ENCODE results near the gene SAMD1.

The SAMD1 gene

GRCh38 chr19:14080887-14081796 lies 9.4 kb downstream of the SAMD1 start:
- H4K91ac ChIP-seq (ENCODE audit: low read depth, low read length): peak overlapping the region; percentile 94
- H3K18ac ChIP-seq (ENCODE audit: low read length): peak overlapping the region; percentile 89
- H4K8ac ChIP-seq (ENCODE audit: low read depth, low read length): peak overlapping the region; percentile 88
- no peaks in the 10 kb centered on the region for H3K27me3 ChIP-seq (ENCODE audit: insufficient read depth, low read length)
- H3K23ac ChIP-seq (ENCODE audit: low read length): no peak overlapping the region
- H2BK120ac ChIP-seq (ENCODE audit: insufficient read depth, low read length, poor library complexity): peak overlapping the region; percentile 81
- H3K4me3 ChIP-seq (ENCODE audit: low read depth, low read length): peak overlapping the region; percentile 86
- peak overlapping the region; percentile 85 for H3K14ac ChIP-seq (ENCODE audit: low read length)
- H3K4me1 ChIP-seq (ENCODE audit: control insufficient read depth in 1 of 2, insufficient read depth in 2 of 2, low read length in 2 of 2): peaks cover 4 to 8% of the 10 kb centered on the region in 2 experiments
- peak overlapping the region; percentile 67 for H2BK5ac ChIP-seq (ENCODE audit: low read depth, low read length, poor library complexity)
- H3K9ac ChIP-seq (ENCODE audit: low read length): peak overlapping the region; percentile 88
- H3K4me2 ChIP-seq (ENCODE audit: low read length): peak overlapping the region; percentile 97
- peak overlapping the region; percentile 72 for H3K4ac ChIP-seq (ENCODE audit: low read depth, low read length)
- no peaks in the 10 kb centered on the region for H3K9me3 ChIP-seq (ENCODE audit: insufficient read depth, low read depth, low read length)
- peak overlapping the region; percentile 87 for H2AK5ac ChIP-seq (ENCODE audit: low read length)
- WGBS (ENCODE audit: extremely low coverage, insufficient coverage, insufficient read length): no CpG with 5 or more reads among the region's 50 CpGs
- H2BK12ac ChIP-seq (ENCODE audit: low read length): no peak overlapping the region
- peak overlapping the region; percentile 88 for H2AFZ ChIP-seq (ENCODE audit: insufficient read depth, low read length, poor library complexity)
- peaks cover 10% of the 10 kb centered on the region for H3K79me1 ChIP-seq (ENCODE audit: low read length)
- peak overlapping the region; percentile 94 for H4K12ac ChIP-seq (ENCODE audit: low read depth, low read length)
- DNase-seq: peak; percentile 96 to 100
- H3K27ac ChIP-seq (ENCODE audit: low read depth, low read length): peak overlapping the region; percentile 78
- H3K79me2 ChIP-seq (ENCODE audit: control insufficient read depth, insufficient read depth, low read length, poor library complexity): peaks cover 6% of the 10 kb centered on the region
- H3K36me3 ChIP-seq (ENCODE audit: control insufficient read depth in 1 of 2, insufficient read depth in 2 of 2, low read length in 2 of 2): peaks cover 0 to 2% of the 10 kb centered on the region in 2 experiments

DNA sequence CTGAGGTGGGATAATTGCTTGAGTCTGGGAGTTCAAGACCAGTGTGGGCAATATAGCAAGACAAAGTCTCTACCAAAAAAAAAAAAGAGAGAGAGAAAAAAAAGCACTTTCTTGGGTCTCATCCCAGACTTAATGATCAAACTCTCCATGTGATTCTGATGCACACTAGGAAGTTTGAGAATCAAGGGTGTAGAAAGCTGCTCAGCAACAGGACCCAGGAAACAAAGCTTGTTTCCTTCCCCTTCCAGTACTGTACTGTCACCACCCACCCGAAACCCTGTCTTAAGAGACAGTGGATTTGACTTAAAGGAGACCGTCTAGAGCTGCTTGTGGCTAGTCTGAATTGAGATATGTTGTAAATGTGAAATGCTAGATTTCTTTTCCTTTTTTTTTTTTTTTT lies 12.1 kb downstream of the SAMD1 start:
- Histone ChIP-seq H2BK12ac (ENCODE audit: low read length) (no peak overlapping the region), H3K4me2 (ENCODE audit: low read length) (no peak overlapping the region), H3K27me3 (ENCODE audit: insufficient read depth, low read length) (peaks cover 5% of the 10 kb centered on the region), H3K23ac (ENCODE audit: low read length) (no peak overlapping the region), H3K79me2 (ENCODE audit: control insufficient read depth, insufficient read depth, low read length, poor library complexity) (peaks cover 7% of the 10 kb centered on the region), H3K79me1 (ENCODE audit: low read length) (peaks cover 15% of the 10 kb centered on the region), H3K4me1 (ENCODE audit: control insufficient read depth in 1 of 2, insufficient read depth in 2 of 2, low read length in 2 of 2) (peaks cover 10 to 15% of the 10 kb centered on the region in 2 experiments), H3K27ac (ENCODE audit: low read depth, low read length) (no peak overlapping the region), H3K14ac (ENCODE audit: low read length) (no peak overlapping the region), H2BK5ac (ENCODE audit: low read depth, low read length, poor library complexity) (no peak overlapping the region), H3K36me3 (ENCODE audit: control insufficient read depth in 1 of 2, insufficient read depth in 2 of 2, low read length in 2 of 2) (peaks cover 0 to 2% of the 10 kb centered on the region in 2 experiments), H3K9me3 (ENCODE audit: insufficient read depth, low read depth, low read length) (no peaks in the 10 kb centered on the region), H2AFZ (ENCODE audit: insufficient read depth, low read length, poor library complexity) (no peak overlapping the region), H3K4me3 (ENCODE audit: low read depth, low read length) (no peak overlapping the region), H3K9ac (ENCODE audit: low read length) (no peak overlapping the region), H4K12ac (ENCODE audit: low read depth, low read length) (no peak overlapping the region), H2AK5ac (ENCODE audit: low read length) (no peak overlapping the region), H3K4ac (ENCODE audit: low read depth, low read length) (no peak overlapping the region), H4K8ac (ENCODE audit: low read depth, low read length) (no peak overlapping the region), H2BK120ac (ENCODE audit: insufficient read depth, low read length, poor library complexity) (no peak overlapping the region), H3K18ac (ENCODE audit: low read length) (no peak overlapping the region), H4K91ac (ENCODE audit: low read depth, low read length) (no peak overlapping the region)
- no CpG with 5 or more reads among the region's 2 CpGs for WGBS (ENCODE audit: extremely low coverage, insufficient coverage, insufficient read length)
- DNase-seq: no peak

- H3K4ac ChIP-seq (ENCODE audit: low read depth, low read length): peak overlapping the region; percentile 67
- H3K36me3 ChIP-seq (ENCODE audit: control insufficient read depth in 1 of 2, insufficient read depth in 2 of 2, low read length in 2 of 2): no peaks in the 10 kb centered on the region
- H3K23ac ChIP-seq (ENCODE audit: low read length): no peak overlapping the region
- peaks cover 1% of the 10 kb centered on the region for H3K79me2 ChIP-seq (ENCODE audit: control insufficient read depth, insufficient read depth, low read length, poor library complexity)
- peak overlapping the region; percentile 97 for H3K4me2 ChIP-seq (ENCODE audit: low read length)
- no peak overlapping the region for H2BK5ac ChIP-seq (ENCODE audit: low read depth, low read length, poor library complexity)
- H4K91ac ChIP-seq (ENCODE audit: low read depth, low read length): peak overlapping the region; percentile 91
- H3K79me1 ChIP-seq (ENCODE audit: low read length): peaks cover 17% of the 10 kb centered on the region
- no peaks in the 10 kb centered on the region for H3K9me3 ChIP-seq (ENCODE audit: insufficient read depth, low read depth, low read length)
- peak overlapping the region; percentile 90 for H4K8ac ChIP-seq (ENCODE audit: low read depth, low read length)
- peaks cover 17 to 22% of the 10 kb centered on the region in 2 experiments for H3K4me1 ChIP-seq (ENCODE audit: control insufficient read depth in 1 of 2, insufficient read depth in 2 of 2, low read length in 2 of 2)
- H3K27me3 ChIP-seq (ENCODE audit: insufficient read depth, low read length): peaks cover 5% of the 10 kb centered on the region
- peak overlapping the region; percentile 36 for H2AK5ac ChIP-seq (ENCODE audit: low read length)
- no CpG with 5 or more reads among the region's 44 CpGs for WGBS (ENCODE audit: extremely low coverage, insufficient coverage, insufficient read length)
- H4K12ac ChIP-seq (ENCODE audit: low read depth, low read length): peak overlapping the region; percentile 35
- peak overlapping the region; percentile 80 for H3K18ac ChIP-seq (ENCODE audit: low read length)
- peak overlapping the region; percentile 62 for H2BK120ac ChIP-seq (ENCODE audit: insufficient read depth, low read length, poor library complexity)
- peak overlapping the region; percentile 66 for H2AFZ ChIP-seq (ENCODE audit: insufficient read depth, low read length, poor library complexity)
- peak in 1 of 2 donors; percentile 30 for DNase-seq
- H3K14ac ChIP-seq (ENCODE audit: low read length): peak overlapping the region; percentile 88
- peak overlapping the region; percentile 62 for H3K4me3 ChIP-seq (ENCODE audit: low read depth, low read length)
- H2BK12ac ChIP-seq (ENCODE audit: low read length): no peak overlapping the region
- H3K9ac ChIP-seq (ENCODE audit: low read length): no peak overlapping the region
- H3K27ac ChIP-seq (ENCODE audit: low read depth, low read length): no peak overlapping the region
Observed at GRCh38 chr19:14073925-14074838, 16.4 kb downstream of the SAMD1 start.

DNA sequence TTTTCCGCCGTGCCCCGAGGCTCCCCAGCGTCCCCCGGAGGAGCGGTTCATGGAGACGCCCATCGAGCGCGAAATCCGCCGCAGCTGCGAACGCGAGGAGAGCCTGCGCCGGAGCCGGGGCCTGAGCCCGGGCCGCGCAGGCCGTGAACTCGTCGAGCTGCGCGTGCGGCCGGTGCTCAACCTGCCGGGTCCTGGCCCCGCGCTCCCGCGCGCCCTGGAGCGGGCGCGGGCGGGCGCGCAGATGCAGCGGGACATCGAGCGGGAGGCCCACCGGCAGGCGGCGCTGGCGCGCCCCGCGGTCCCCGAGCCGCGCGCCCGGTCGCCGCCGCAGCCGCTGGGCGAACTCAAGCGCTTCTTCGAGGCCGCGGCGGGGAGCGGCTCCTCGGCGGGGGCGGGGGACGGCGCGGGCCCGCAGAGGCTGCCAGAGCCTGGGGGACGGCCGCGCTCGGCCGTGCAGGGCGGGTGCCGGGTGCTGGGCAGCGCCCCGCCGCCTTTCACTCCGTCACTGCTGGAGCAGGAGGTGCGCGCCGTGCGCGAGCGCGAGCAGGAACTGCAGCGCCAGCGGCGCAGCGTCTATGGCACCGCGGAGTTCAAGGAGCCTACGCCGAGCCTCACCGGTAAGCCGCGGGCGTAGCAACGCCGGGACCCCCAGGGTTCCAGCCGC lies 17.2 kb downstream of the SAMD1 start:
- peak overlapping the region; percentile 67 for H3K4ac ChIP-seq (ENCODE audit: low read depth, low read length)
- no CpG with 5 or more reads among the region's 106 CpGs for WGBS (ENCODE audit: extremely low coverage, insufficient coverage, insufficient read length)
- no peaks in the 10 kb centered on the region for H3K9me3 ChIP-seq (ENCODE audit: insufficient read depth, low read depth, low read length)

More for the DNA sequence above, 17.2 kb downstream of the SAMD1 start:
- no peak overlapping the region for H2AK5ac ChIP-seq (ENCODE audit: low read length)
- H4K91ac ChIP-seq (ENCODE audit: low read depth, low read length): peak overlapping the region; percentile 91
- H4K8ac ChIP-seq (ENCODE audit: low read depth, low read length): peak overlapping the region; percentile 90
- no peak overlapping the region for H3K27ac ChIP-seq (ENCODE audit: low read depth, low read length)
- H3K4me1 ChIP-seq (ENCODE audit: control insufficient read depth in 1 of 2, insufficient read depth in 2 of 2, low read length in 2 of 2): peaks cover 17 to 22% of the 10 kb centered on the region in 2 experiments
- no peak overlapping the region for H3K9ac ChIP-seq (ENCODE audit: low read length)
- H2BK120ac ChIP-seq (ENCODE audit: insufficient read depth, low read length, poor library complexity): peak overlapping the region; percentile 62
- H3K36me3 ChIP-seq (ENCODE audit: control insufficient read depth in 1 of 2, insufficient read depth in 2 of 2, low read length in 2 of 2): no peaks in the 10 kb centered on the region
- peaks cover 17% of the 10 kb centered on the region for H3K79me1 ChIP-seq (ENCODE audit: low read length)
- peaks cover 5% of the 10 kb centered on the region for H3K27me3 ChIP-seq (ENCODE audit: insufficient read depth, low read length)
- H3K14ac ChIP-seq (ENCODE audit: low read length): peak overlapping the region; percentile 88
- peak overlapping the region; percentile 35 for H4K12ac ChIP-seq (ENCODE audit: low read depth, low read length)
- DNase-seq: peak; percentile 41 to 80
- H3K23ac ChIP-seq (ENCODE audit: low read length): no peak overlapping the region
- no peak overlapping the region for H2BK12ac ChIP-seq (ENCODE audit: low read length)
- H3K4me3 ChIP-seq (ENCODE audit: low read depth, low read length): peak overlapping the region; percentile 62
- H2AFZ ChIP-seq (ENCODE audit: insufficient read depth, low read length, poor library complexity): peak overlapping the region; percentile 66
- peak overlapping the region; percentile 80 for H3K18ac ChIP-seq (ENCODE audit: low read length)
- no peak overlapping the region for H2BK5ac ChIP-seq (ENCODE audit: low read depth, low read length, poor library complexity)
- peak overlapping the region; percentile 97 for H3K4me2 ChIP-seq (ENCODE audit: low read length)
- peaks cover 1% of the 10 kb centered on the region for H3K79me2 ChIP-seq (ENCODE audit: control insufficient read depth, insufficient read depth, low read length, poor library complexity)
